NCI-H187 (cell line): ENCODE data around the gene ADD1.

Experiments used
- DNase-seq, 2 experiments: peaks; one replicate each; lab custom pipeline; 2025; lab: John Stamatoyannopoulos, UW

The ADD1 gene

DNA sequence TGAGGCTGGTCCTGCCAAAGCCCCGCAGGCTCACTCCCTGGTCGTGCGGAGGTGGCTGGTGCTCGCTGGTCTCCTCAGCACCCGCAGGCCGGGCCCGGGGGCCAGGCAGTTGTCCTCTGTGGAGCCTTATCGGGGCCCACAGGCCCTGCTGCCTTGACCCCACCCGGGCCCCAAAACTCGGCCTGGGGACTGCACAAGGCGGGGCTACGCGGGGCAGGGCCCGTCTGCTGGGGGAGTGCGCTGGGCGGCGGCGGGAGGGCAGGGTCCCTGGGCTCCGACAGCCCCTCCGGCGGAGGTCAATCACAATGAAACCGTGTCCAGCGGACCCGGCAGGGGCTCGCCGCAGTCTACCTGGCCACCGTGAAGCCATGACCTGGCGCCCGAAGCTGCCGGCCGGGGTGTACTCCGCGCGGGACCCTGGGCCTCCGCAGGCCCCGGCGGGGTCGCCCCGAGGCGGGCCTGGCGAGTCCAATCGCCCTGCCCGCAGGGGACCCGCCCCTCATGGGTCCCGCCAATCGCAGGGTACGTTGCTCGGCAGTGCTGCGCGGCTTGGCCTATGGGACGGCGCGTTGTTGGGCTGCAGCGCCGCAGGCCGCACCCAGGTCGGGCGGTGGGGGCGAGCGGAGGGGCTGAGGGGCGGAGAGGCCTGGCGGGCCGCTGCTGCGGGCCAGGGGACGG lies at the start of gene ADD1:
TSS of gene ADD1 (plus strand) at position 582 of the 678 bp plus-strand sequence. CDS start 32,072 bp downstream, outside the sequence.
- DNase-seq = peak; percentile 84 to 95

DNA sequence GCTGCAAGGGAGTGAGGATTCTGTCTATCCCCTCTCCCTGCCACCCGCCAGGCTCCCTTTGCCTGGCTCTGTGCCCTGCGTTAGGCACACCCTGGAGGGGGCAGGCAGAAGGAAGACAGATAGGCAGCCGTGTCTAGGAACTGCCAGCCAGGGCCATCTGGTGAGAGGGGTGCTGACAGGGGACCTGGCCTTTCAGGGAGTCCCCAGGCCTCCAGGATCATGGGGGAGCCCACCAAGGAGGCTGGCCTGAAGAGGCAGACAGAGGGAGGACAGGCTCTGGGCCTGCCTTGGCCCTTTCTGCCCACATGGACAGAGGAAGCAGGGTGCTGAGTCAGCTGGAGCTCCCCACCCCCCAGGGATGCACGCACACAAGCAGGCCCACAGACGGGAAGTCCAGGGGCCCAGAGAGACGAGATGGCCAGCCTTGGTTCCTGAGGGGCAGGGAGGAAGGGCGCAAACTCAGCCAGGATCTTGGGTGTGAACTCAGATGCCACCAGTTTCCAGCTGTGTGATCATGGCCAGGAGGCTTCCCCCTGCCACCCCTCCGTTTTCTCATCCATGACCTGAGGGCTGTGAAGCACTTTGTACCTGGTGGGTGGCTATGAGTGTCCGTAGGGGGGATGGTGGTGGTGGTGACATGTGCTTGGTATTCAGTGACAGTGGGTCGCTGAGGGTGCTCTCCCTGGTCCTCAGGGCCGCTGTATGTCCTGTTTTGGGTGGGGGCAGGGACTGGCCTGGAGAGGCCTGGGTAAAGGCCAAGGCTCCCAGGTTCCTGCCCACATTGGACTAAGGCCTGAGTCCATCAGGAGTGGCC lies 49.0 kb upstream of the ADD1 start:
- DNase-seq = no peak

DNA sequence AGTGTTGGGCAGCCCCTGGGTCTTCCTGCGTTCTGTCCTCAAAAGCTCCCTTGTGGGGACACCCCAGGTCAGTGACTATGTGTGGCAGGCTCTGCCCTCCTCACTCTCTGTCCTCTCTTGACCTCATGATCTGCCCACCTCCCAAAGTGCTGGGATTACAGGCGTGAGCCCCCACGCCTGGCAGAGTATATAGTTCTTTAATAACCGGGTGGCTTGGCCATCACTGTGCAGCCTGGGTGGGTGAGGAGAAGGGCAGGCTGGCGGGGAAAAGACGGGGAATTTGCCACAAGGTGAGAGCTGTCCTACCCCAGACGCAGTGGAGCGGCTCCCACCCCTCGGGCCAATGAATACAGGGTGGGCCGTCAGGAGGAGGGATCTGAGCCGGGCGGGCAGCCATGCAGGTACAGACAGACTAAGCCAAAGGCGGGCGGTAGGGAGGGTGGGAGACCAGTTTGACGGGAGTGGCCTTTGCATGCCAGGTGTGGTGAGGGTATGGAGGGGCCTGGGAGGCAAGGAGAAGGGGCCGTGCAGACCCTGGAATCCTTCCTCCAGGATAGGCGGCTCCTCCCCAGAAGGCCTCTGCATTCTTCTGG lies 48.2 kb upstream of the ADD1 start:
- no peak for DNase-seq

GRCh38 chr4:2795893-2796848 lies 47.5 kb upstream of the ADD1 start:
- DNase-seq = no peak

DNA sequence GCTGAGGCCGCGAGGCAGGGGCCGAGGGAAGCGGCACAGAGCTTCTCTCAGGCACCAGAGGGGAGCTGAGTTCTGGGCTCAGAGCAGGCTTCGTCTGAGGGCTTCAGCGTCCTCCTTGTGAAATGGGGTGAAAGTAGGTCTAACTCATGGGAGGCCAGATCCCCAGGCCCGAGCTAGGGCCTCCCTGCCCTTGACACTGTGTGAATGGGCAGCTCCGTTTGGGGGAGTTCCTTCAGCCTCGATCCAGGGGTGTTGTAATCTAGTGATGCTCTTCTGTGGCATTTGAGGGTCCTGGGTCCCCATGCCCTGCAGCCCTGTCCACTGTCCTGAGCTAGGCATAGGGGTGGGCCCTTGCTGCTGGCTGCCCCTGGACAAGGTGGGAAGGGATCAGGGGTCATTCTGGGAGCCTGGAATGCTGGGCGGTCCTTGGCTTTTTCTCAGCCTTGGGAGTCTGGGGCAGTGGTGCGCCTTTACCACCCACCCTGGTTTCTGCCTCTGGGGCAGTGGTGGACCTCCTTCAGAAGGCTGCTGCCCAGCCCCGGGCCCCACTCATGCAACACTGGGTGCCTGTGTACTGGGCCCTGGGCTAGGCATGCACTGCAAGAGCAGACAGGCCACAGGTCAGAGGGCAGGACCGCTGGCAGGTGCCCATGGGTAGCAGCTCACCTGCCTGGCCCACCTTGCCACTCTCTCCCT lies 46.6 kb upstream of the ADD1 start:
- DNase-seq = no peak

DNA sequence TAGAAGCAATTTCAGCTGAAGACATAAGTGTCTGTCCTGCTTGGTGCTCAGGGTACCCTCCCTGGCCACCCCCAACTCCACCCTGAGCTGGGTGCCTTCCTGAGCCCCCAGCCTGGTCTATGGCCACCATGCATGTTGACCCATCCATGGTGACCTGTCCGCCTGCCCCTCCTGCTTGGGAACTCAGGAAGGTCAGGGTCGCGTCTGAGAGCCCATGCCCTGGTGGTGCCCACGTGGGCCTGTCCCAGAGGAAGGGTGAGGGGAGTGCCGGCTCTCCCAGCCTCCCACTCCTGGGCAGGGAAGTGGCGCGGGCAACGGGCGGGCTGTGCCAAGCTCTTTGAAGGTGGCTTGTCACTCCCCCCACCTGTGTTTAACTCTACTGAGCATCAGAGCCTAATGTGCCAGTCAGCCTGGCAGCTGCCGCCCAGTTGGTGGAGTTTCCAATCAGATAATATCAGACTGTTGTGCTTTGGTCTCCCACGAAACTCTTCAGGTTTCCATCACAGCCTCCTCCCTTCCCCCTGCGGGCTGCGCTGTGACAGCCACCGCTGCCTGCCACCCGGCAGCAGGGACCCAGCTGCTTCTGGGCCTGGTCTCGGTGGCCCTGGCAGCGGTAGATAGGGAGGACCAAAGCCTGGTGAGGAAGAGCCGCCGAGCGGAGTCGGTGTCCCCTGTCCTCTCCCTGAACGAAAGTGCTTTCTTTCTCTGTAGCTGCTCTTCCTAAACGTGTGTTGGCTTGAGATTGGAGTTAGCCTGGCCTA lies 45.9 kb upstream of the ADD1 start:
- no peak for DNase-seq

DNA sequence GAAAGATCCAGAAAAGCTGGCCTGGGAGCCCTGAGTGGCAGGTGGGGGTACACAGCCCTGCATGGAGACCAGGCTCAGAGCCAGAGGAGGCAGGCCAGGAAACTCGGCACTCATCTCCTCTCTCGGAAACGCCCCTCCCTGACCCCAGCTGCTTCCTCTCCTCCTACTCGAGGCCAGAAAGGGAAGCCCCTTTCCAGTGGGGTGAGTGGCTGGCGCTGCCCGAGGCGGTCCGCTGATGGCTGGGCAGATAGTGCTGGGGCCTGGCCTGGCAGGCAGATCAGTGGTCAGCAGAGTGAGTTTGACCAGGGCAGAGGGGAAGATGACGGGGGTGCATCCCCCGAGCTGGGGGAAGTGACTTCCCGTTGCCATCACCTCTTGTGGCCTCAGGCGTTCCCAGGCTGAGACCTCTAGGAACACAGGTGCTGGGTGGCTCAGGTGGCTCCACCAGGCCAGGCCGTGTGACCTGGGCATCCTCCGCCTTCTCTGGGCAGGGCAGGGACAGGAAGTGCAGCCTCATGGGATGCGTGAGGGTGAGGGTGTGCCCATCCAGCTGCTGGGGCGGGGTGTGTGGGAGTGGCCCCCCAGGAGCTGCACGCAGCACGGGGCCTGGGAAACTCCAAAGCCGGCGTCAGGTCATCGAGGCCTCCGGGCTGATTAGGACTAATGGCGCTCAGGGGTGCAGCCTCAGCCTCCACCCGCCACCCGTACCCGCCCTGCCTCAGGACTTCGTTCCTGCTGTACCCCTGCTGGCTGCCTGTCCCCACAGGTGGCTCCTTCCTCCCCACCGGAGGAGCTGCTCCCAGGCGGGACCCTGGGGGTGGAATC lies 45.0 kb upstream of the ADD1 start:
- no peak for DNase-seq

DNA sequence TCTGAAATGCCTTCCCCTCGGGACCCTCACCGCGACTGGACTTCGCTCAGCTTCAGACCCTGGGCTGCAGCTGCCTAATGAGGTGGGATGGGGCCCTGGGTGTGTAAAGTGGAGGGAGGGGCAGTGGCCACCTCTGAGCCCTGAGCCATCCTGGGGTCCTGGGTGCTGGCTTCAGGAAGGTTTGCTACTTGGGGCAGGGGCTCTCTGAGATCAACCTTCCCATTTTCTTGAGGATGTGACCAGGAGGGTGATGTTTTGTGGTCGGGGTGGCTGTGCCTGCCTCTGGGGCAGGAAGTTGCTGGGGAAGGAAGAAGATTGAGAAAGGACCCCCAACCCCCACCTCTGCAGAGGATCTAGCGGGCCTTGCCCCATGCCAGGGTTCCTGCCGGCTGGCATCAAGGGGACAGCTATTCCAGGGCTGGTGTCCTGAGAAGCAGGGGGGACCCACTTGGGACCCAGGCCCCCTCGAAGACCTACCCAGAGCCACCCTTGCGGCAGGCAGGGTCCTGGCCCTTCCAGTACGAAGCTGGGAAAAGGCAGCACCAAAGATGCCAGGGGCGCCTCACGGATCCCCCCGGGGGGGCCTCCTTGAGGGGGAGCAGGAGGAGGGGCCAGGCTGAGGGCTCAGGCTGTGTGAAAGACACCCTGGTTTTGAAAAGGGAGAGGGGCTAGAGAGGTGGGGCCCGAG lies 44.3 kb upstream of the ADD1 start:
- DNase-seq = no peak

- DNase-seq = no peak
Observed at GRCh38 chr4:2799971-2800690, 43.5 kb upstream of the ADD1 start.

- no peak for DNase-seq
Observed at GRCh38 chr4:2800691-2801596, 42.7 kb upstream of the ADD1 start.

DNA sequence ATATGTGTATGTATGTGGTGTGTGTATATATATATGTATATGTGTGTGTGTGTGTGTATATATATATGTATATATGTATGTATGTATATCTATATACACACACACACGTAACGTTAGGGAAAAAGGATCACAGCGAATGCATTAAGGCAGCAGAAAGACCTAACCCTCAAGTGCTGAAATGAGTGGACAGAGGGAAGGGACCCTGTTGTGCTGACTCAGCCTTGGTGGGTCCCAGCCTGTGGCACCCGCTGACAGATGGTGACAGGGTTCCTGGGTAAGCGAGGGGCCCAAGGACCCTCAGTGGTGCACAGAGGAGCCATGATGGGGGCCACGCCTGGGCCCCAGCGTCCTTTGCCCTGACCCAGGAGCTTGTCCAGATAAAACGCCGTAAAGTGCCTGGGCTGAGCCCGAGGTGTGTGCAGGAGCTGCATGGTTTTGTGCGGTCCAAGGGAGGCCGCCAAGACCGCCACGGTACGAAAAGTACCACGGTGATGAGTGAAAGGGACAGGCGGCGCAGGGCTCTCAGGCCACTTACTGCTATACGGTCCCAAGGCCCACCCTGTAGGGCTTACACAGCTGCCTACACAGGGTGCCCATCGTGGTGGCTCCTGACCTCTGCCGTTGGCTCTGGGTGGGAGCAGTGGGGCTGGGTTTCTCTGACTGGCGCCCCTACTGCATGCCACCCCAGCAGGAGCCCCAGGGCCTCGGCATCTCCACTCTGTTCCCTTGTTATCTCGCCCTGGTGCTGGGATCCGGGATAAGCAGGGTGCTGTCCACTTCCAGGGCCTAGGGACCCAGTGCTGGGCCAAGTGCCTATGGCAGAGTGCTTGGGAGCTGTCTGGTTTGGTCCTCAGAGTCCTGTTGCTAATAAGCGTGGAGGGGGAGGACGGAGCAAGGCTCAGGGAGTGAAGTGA lies 40.8 kb upstream of the ADD1 start:
- no peak for DNase-seq

DNA sequence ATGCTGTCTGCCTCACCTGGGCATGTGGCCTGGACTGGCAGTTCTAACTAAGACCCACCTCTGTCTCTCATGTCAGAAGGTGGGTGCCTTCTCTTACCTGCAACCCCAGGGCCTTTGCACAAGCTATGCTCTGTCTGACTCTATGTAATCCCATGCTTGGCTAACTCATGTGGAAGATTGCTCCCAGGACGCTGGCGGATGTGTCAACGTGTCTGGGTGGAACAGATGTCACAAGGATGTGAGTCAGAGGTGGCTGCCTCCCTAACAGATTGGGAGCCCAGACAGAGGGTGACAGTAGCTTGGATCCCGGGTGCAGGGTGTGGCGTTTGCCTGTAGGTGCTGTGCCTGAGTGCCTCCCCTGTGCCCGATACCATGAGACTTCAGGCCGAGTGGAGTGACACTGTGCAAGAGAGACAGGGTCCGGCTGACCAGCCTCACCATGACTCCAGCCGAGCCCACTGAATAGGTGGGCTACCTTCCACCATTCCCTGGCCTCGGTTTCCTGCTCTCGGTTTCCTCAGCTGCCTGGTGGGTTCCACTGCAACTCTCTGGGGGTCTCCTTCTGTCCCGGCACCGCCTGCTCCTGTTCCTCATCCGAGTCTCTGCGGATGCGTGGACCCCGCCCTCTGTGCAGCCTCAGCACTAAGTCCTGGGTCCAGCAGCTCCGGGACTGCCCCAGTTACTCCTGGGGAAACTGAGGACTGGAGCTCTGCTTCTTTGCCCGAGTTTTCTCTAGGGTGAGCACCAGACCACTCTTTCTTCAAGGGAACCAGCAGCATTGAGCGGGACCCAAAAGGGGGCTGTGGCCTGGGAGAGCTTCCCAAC lies 39.8 kb upstream of the ADD1 start:
- DNase-seq = no peak

DNA sequence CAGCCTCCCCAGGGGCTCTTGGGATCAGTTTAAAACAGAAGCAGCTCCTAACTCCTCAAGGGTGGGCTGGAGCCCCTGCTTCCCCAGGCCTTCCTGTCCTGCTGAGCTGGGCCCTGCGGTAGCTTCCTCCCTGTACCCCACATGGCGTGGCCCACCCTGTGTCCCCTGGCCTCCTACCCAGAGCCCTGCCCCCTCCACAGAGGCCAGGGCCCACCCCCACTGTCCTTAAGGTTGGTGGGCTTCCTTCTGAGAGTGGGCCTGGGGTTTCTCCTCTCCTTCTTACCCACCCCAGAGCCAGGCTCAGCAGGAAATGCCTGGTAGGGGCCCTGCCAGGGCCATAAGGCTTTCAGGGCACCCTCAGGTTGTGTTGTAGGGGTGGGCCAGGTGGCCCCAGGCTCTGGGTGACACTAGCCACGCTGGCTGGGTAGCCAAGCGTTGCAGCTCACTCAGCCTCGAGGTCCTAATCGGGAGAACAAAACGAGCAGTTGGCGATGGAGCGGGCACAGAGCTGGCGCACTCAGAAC lies 39.1 kb upstream of the ADD1 start:
- no peak for DNase-seq

- no peak for DNase-seq
Observed at GRCh38 chr4:2804973-2805501, 38.6 kb upstream of the ADD1 start.
